Neuronal stem cell (in vitro differentiated cells): ENCODE data around the gene IRS1.

ENCODE experiments used
- DNase-seq: peaks from one replicate; pipeline ENCODE4 v3.0.0-alpha.2; 2013; ENCODE audit warnings: low spot score
- H2AFZ ChIP-seq: one replicate; pipeline ENCODE4 v1.6.1; 2013; ENCODE audit warnings: mild to moderate bottlenecking, low read length, inconsistent platforms
- H2AK5ac ChIP-seq: 2 replicates; pipeline ENCODE4 v1.6.1; 2013; ENCODE audit warnings: low read depth, mild to moderate bottlenecking, inconsistent platforms, low read length, moderate library complexity, mixed read lengths
- H2BK120ac ChIP-seq: 2 replicates; pipeline ENCODE4 v1.6.1; 2013; ENCODE audit warnings: low read depth, mild to moderate bottlenecking, inconsistent platforms, low read length, moderate library complexity, mixed read lengths
- H2BK12ac ChIP-seq: one replicate; pipeline ENCODE4 v1.6.1; 2013; ENCODE audit warnings: low read length, inconsistent platforms
- H2BK15ac ChIP-seq: 2 replicates; pipeline ENCODE4 v1.6.1; 2013; ENCODE audit warnings: mild to moderate bottlenecking, low read length, inconsistent platforms, mixed read lengths
- H2BK5ac ChIP-seq: one replicate; pipeline ENCODE4 v1.6.1; 2013; ENCODE audit warnings: inconsistent platforms, mild to moderate bottlenecking, low read length, moderate library complexity
- H3K14ac ChIP-seq: one replicate; pipeline ENCODE4 v1.6.1; 2013; ENCODE audit warnings: low read length, inconsistent platforms
- H3K18ac ChIP-seq: 2 replicates; pipeline ENCODE4 v1.6.1; 2013; ENCODE audit warnings: low read length, inconsistent platforms
- H3K23ac ChIP-seq: 2 replicates; pipeline ENCODE4 v1.6.1; 2013; ENCODE audit warnings: low read depth, mild to moderate bottlenecking, mixed read lengths, low read length, inconsistent platforms; ENCODE audit not compliant: poor library complexity
- H3K27ac ChIP-seq: replicated peaks from 3 replicates; pipeline ENCODE4 v1.5.1; 2013; ENCODE audit warnings: low read length, inconsistent platforms
- H3K27me3 ChIP-seq, 3 experiments: 2 replicates each; pipeline ENCODE4 v1.6.1; 2013; ENCODE audit warnings: low read length in 3 of 3, mild to moderate bottlenecking in 2 of 3, inconsistent platforms in 1 of 3, low read depth in 1 of 3, mixed read lengths in 1 of 3, moderate library complexity in 1 of 3; ENCODE audit not compliant: control insufficient read depth in 3 of 3, insufficient read depth in 3 of 3
- H3K36me3 ChIP-seq, 2 donors: replicated peaks in 1 of 2; 2 replicates each; pipeline ENCODE4 v1.6.1; 2013; ENCODE audit warnings: low read length in 2 of 2; ENCODE audit not compliant: control insufficient read depth in 2 of 2, insufficient read depth in 2 of 2
- H3K4ac ChIP-seq: 2 replicates; pipeline ENCODE4 v1.6.1; 2013; ENCODE audit warnings: inconsistent platforms, mild to moderate bottlenecking, low read length, moderate library complexity
- H3K4me1 ChIP-seq, 2 donors: 1 replicate in 1 of 2; 2 replicates in 1 of 2; pipeline ENCODE4 v1.6.1; 2013; ENCODE audit warnings: low read length in 2 of 2, low read depth in 1 of 2; ENCODE audit not compliant: control insufficient read depth in 2 of 2, insufficient read depth in 1 of 2
- H3K4me2 ChIP-seq: one replicate; pipeline ENCODE4 v1.6.1; 2013; ENCODE audit warnings: mild to moderate bottlenecking, low read length, inconsistent platforms; ENCODE audit not compliant: insufficient read depth, poor library complexity, severe bottlenecking
- H3K4me3 ChIP-seq, 2 donors: 2 replicates each; pipeline ENCODE4 v1.5.1; 2013; ENCODE audit warnings: low read length in 2 of 2, mild to moderate bottlenecking in 2 of 2, inconsistent platforms in 1 of 2, moderate library complexity in 1 of 2
- H3K79me1 ChIP-seq: one replicate; pipeline ENCODE4 v1.6.1; 2013; ENCODE audit warnings: low read depth, mild to moderate bottlenecking, inconsistent platforms, low read length, moderate library complexity
- H3K9ac ChIP-seq: one replicate; pipeline ENCODE4 v1.6.1; 2013; ENCODE audit warnings: mild to moderate bottlenecking, low read depth, low read length, inconsistent platforms; ENCODE audit not compliant: poor library complexity
- H3K9me3 ChIP-seq, 2 donors: replicated peaks in 1 of 2; 2 replicates each; pipeline versions ENCODE3 to v1.6.1; 2013; ENCODE audit warnings: low read length in 2 of 2, mild to moderate bottlenecking in 2 of 2, inconsistent platforms in 1 of 2, low read depth in 1 of 2, mixed read lengths in 1 of 2, moderate library complexity in 1 of 2; ENCODE audit not compliant: control insufficient read depth in 2 of 2, insufficient read depth in 1 of 2
- H4K8ac ChIP-seq: one replicate; pipeline ENCODE4 v1.6.1; 2013; ENCODE audit warnings: low read depth, mild to moderate bottlenecking, inconsistent platforms, low read length, moderate library complexity
- H4K91ac ChIP-seq: one replicate; pipeline ENCODE4 v1.6.1; 2013; ENCODE audit warnings: low read length, low read depth, mild to moderate bottlenecking, inconsistent platforms; ENCODE audit not compliant: poor library complexity
- WGBS, 2 donors: extraction: QIAGEN DNeasy Blood & Tissue Kit; methylation state at CpG; one replicate each; pipeline ENCODE4 v1.1.7; 2013; ENCODE audit warnings: missing lambda C conversion rate in 2 of 2, mixed read lengths in 1 of 2; ENCODE audit not compliant: insufficient read length in 2 of 2, insufficient replicate concordance in 1 of 2; ENCODE audit errors: extremely low coverage in 2 of 2; 5-methylcytosine and 5-hydroxymethylcytosine counted together

The IRS1 gene

GRCh38 chr2:226756131-226756530 is 43.5 kb downstream of the IRS1 start:
- no peaks in the 10 kb centered on the region for H3K79me1 ChIP-seq
- WGBS, 2 donors = no CpG with 5 or more reads among the region's 2 CpGs
- no peak overlapping the region for H3K18ac ChIP-seq
- H2AK5ac ChIP-seq = no peak overlapping the region
- H3K4me1 ChIP-seq = peaks cover 0 to 6% of the 10 kb centered on the region in 2 donors
- H3K4ac ChIP-seq = no peak overlapping the region
- peaks cover 1 to 27% of the 10 kb centered on the region in 2 donors for H3K9me3 ChIP-seq
- no peak overlapping the region for H3K9ac ChIP-seq
- no peak overlapping the region for H4K91ac ChIP-seq
- H3K4me2 ChIP-seq = no peak overlapping the region
- no peak overlapping the region for H3K27ac ChIP-seq
- H2BK12ac ChIP-seq = no peak overlapping the region
- no peak overlapping the region for H2BK5ac ChIP-seq
- H2BK15ac ChIP-seq = no peak overlapping the region
- no peak overlapping the region for H3K4me3 ChIP-seq
- H2AFZ ChIP-seq = no peak overlapping the region
- peaks cover 0 to 29% of the 10 kb centered on the region in 2 donors for H3K36me3 ChIP-seq
- H3K14ac ChIP-seq = no peak overlapping the region
- DNase-seq = no peak
- no peak overlapping the region for H4K8ac ChIP-seq
- H2BK120ac ChIP-seq = no peak overlapping the region
- no peaks in the 10 kb centered on the region for H3K27me3 ChIP-seq
- no peak overlapping the region for H3K23ac ChIP-seq

- Histone ChIP-seq H3K27me3 (no peaks in the 10 kb centered on the region), H3K4me3 (no peak overlapping the region), H3K14ac (no peak overlapping the region), H2BK15ac (no peak overlapping the region), H4K8ac (no peak overlapping the region), H3K9me3 (peaks cover 0 to 24% of the 10 kb centered on the region in 2 donors), H3K18ac (no peak overlapping the region), H2AK5ac (no peak overlapping the region), H3K23ac (no peak overlapping the region), H2BK12ac (no peak overlapping the region), H3K4me1 (peaks cover 0 to 6% of the 10 kb centered on the region in 2 donors), H2AFZ (no peak overlapping the region), H3K9ac (no peak overlapping the region), H3K36me3 (peaks cover 0 to 24% of the 10 kb centered on the region in 2 donors), H3K4ac (no peak overlapping the region), H2BK120ac (no peak overlapping the region), H3K79me1 (no peaks in the 10 kb centered on the region), H2BK5ac (no peak overlapping the region), H3K27ac (no peak overlapping the region), H4K91ac (no peak overlapping the region), H3K4me2 (no peak overlapping the region)
- no CpG with 5 or more reads among the region's 1 CpG for WGBS, 2 donors
- no peak for DNase-seq
Observed at GRCh38 chr2:226755631-226756030, 44.0 kb downstream of the IRS1 start.

DNA sequence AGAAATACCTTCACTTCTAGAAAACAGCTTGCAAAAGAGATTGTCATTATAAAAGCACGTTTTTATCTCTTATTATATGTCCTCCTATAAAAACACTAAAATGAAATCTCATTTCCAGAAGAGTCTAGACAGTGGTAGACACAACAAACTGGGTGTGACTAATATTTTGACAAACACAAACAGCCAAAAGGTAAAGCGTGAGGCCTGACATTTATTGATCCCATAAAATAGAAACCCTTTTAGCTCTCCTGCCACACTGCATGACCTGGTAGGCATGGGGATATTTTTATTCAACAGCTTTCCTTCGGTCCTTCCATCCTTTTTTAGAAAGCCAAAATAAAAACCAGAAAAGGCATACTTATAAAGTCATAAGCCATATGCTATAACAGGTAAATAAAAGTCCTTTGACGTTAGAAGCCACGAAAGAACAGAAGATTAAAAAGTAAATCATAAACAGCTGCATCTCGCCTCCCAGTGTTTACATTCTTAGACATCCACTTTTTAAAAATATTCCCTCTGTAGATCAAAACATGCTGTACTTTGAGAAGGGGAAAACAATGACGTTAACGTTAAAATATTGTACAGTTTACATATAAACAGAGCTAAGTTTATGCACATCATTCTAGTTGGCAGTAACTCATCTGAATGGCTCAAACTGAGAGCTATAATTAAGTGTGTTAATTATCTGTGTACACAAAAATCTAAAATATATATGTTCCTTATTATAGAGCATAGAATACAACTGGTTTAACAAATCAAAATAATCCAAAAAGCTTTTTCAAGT is 44.6 kb downstream of the IRS1 start:
- H4K8ac ChIP-seq = no peak overlapping the region
- no peak overlapping the region for H3K14ac ChIP-seq
- H2BK5ac ChIP-seq = no peak overlapping the region
- no peak overlapping the region for H3K4me3 ChIP-seq
- no peaks in the 10 kb centered on the region for H3K27me3 ChIP-seq
- H2AFZ ChIP-seq = no peak overlapping the region
- H3K18ac ChIP-seq = no peak overlapping the region
- H3K4me1 ChIP-seq = peaks cover 0 to 6% of the 10 kb centered on the region in 2 donors
- H4K91ac ChIP-seq = no peak overlapping the region
- H3K36me3 ChIP-seq = peaks cover 0 to 18% of the 10 kb centered on the region in 2 donors
- H3K9ac ChIP-seq = no peak overlapping the region
- no peak overlapping the region for H2BK12ac ChIP-seq
- no peaks in the 10 kb centered on the region for H3K79me1 ChIP-seq
- no peak overlapping the region for H2BK120ac ChIP-seq
- H3K4me2 ChIP-seq = no peak overlapping the region
- no CpG with 5 or more reads among the region's 8 CpGs for WGBS, 2 donors
- no peak overlapping the region for H2AK5ac ChIP-seq
- H3K27ac ChIP-seq = no peak overlapping the region
- H3K23ac ChIP-seq = no peak overlapping the region
- no peak overlapping the region for H3K4ac ChIP-seq
- peaks cover 0 to 29% of the 10 kb centered on the region in 2 donors for H3K9me3 ChIP-seq
- H2BK15ac ChIP-seq = no peak overlapping the region
- no peak for DNase-seq

- H2BK15ac ChIP-seq = no peak overlapping the region
- H3K4me2 ChIP-seq = no peak overlapping the region
- H2AK5ac ChIP-seq = no peak overlapping the region
- no peak overlapping the region for H3K4me3 ChIP-seq
- H2AFZ ChIP-seq = no peak overlapping the region
- no peaks in the 10 kb centered on the region for H3K27me3 ChIP-seq
- no peaks in the 10 kb centered on the region for H3K79me1 ChIP-seq
- H3K9ac ChIP-seq = no peak overlapping the region
- H3K27ac ChIP-seq = no peak overlapping the region
- no peak overlapping the region for H2BK12ac ChIP-seq
- no CpG with 5 or more reads among the region's 4 CpGs for WGBS, 2 donors
- no peak overlapping the region for H2BK120ac ChIP-seq
- peaks cover 0 to 3% of the 10 kb centered on the region in 2 donors for H3K4me1 ChIP-seq
- no peak overlapping the region for H3K23ac ChIP-seq
- no peak for DNase-seq
- peaks cover 0 to 38% of the 10 kb centered on the region in 2 donors for H3K9me3 ChIP-seq
- no peak overlapping the region for H2BK5ac ChIP-seq
- no peak overlapping the region for H3K14ac ChIP-seq
- no peak overlapping the region for H4K91ac ChIP-seq
- H3K4ac ChIP-seq = no peak overlapping the region
- H3K36me3 ChIP-seq = peaks cover 0 to 25% of the 10 kb centered on the region in 2 donors
- H3K18ac ChIP-seq = no peak overlapping the region
- H4K8ac ChIP-seq = no peak overlapping the region
Observed at GRCh38 chr2:226752887-226753286, 46.7 kb downstream of the IRS1 start.
